NCI-H226 (cell line): Measurements from ENCODE around the gene PGGHG.
"Not testable (repeated sequence)": the region's sequence is repeated elsewhere in the genome, so short reads cannot be mapped to it uniquely, and the experiment has no call there.

Experiments
- DNase-seq: peaks from one replicate; pipeline ENCODE4 v3.0.0-alpha.2; 2015

The PGGHG gene

GRCh38 chr11:316031-316701 is 27.2 kb downstream of the PGGHG start:
- no peak for DNase-seq

DNA sequence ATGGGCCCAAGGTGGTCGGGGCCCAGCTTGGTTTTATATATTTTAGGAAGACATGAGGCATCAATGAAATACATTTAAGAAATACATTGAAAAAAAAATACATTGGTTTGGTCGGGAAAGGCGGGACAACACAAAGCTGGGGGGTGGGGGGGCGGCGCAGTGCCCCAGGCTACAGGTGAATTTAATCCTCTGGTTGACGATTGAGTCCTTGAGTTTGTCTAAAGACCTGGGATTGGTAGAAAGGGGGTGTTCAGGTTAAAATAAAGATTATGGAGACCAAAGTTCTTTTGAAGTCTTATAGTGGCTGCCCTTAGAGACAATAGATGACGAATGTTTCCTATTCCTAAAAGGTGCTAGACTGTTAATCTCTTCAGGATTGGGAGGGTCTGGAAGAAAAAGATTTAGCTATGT is 28.0 kb downstream of the PGGHG start:
- DNase-seq = no peak

DNA sequence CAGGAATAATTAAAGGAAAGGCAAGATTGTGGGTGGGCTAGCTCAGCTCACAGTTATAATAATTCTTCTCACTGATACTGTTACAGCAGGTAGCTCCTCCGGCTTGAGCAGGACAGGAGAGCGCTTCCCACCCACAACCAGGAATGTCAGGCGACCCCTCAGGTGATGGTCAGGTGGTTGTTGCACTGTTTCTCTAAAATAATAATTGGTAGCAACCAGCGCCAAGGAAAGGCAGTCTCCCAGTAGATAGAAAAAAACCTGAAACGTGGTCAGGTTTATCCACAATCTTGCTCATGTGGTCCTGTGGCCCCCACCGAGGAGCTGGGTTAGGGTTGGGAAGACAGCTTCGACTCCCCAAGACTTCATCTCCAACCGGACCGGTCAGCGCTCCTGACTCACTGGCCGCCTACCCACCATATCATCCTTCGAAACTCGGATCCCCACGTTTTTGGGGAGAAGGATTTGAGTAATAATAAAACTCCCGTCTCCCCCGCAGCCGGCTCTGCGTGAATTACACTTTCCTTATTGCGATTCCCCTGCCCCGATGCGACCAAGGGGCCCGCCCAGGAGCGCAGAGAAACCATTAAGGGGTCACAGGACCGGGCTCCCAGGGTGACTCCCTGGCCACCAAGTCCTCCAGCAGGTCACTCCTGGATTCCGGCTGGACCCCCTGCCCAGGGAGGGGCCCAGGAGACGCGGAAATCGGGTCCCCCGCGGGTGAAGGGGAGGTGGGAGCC is 28.9 kb downstream of the PGGHG start:
- DNase-seq = not testable (repeated sequence)

DNA sequence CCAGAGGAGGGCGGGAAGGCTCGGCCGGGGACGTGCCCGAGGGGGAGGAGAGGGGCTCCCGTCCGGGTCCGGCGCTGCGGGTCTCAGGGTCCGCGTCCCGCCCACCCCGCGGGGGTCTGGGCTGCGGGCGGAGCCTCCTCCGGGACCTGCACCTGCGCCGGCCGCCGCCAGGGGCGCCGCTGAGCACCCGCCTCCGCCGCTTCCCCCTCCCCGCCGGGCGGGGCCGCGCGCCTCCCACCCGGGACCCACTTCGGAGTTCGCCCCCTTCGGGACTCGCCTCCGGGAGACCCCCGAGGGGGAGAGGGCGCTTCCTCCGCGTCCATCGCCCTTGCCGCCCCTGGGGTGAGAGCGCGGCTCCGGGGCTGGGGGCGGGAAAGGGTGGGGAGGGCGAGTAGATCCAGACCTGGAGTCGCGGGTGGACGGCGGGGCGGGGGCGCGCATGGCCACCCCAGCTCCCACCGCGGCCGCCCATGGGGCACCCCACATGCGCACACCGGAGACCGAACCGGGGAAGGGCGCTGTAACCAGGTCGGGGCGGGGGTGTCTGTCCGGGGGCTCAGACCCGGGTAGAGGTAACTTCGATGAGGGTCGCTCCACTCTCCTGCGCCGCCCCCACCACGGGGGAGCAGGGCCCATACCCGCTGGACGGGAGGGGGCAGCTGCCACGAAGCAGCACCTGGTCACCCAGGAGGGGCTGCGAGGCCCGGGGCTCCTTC is 29.6 kb downstream of the PGGHG start:
- DNase-seq = not testable (repeated sequence)

DNA sequence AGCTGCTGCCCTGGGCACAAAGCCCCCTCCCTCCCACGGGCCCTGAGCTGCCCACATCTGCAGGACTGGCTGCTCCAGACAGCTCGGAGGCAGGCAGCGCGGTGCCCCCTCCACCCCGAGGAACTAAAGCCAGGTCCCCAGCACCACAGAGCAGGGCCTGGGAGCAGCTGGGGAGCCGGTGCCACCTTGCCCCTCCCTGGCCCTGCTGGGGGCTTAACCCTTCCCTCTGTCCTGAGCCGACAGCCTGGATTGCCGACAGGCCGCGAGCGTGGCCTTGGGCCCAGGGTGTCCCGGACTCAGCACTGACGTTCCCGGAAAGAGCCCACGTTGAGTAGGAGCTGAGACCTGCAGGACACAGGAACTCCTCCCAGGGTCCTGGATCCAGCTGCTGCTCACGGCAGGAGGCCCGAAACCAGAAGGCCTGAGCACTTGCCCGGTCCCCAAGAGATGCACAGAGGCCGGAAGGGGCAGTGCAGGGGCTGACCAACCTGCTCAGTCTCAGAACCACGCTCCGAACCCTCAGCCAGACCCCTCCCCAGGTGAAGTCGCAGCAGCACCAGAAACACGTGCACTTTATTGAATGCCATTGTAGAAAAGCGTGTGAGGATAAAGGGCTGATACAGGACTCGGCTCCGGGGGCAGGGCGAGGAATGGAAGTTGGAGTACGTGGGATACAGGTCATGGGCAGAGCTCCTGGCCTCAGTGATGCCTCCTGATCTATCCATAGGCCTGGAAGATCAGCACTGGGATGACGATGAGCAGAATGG is 30.4 kb downstream of the PGGHG start:
- DNase-seq = not testable (repeated sequence)

- DNase-seq = not testable (repeated sequence)
Observed at GRCh38 chr11:319888-320273, 31.0 kb downstream of the PGGHG start.

DNA sequence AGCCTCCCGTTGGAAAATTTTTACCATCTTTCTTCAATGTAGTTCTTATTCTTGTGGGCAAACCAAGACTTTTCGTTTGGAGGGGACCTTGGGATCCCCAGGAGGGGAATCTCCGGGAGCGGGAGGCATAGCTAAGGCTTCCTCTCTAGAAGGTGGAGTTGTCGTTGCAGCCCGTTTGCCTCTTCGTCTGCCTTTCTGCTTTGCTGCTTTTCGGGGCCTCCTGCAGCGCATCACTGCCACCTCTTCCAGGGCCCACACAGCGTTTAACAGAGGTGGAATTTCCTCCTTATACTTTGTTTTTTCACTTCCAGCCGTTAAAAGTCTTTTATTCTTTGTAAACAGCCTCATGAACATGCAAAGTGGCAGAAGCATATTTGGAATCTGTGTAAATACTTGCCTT is 35.2 kb downstream of the PGGHG start:
- no peak for DNase-seq

GRCh38 chr11:324593-325517 is 35.9 kb downstream of the PGGHG start:
- not testable (repeated sequence) for DNase-seq

DNA sequence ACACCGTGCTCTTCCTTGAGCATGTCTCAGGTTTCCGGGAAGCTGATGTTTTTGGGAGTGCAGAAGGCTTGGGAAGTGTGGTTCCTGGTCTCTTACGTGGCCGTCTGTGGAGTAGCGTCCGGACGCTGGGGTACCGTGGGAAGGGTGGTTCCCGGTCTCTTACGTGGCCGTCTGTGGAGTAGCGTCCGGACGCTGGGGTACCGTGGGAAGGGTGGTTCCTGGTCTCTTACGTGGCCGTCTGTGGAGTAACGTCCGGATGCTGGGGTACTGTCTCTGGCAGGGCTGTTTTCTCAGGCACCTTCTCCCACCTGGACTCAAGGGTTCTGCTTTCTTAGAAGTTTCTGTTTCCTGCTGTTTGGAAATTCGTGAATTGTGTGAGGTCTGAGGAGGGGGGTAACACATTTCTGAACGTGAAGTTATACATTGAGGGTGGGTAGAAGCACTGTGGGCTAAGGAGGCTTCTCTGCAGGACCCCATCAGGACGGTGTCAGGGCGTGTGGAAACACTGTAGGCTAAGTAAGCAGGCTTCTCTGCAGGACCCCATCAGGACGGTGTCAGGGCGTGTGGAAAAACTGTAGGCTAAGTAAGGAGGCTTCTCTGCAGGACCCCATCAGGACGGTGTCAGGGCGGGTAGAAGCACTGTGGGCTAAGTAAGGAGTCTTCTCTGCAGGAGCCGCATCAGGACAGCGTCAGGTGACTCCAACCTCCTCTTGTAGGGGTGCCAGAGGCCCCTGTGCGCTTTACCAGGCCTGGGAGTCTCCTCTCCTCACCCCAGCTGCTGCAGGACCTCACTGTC is 37.1 kb downstream of the PGGHG start:
- DNase-seq = no peak

GRCh38 chr11:326592-326841 is 37.6 kb downstream of the PGGHG start:
- DNase-seq = no peak

GRCh38 chr11:326842-327580 is 38.1 kb downstream of the PGGHG start:
- DNase-seq = no peak

GRCh38 chr11:327581-327923 is 38.6 kb downstream of the PGGHG start:
- DNase-seq = no peak

GRCh38 chr11:328012-328411 is 39.1 kb downstream of the PGGHG start:
- DNase-seq = no peak

GRCh38 chr11:328516-329100 is 39.7 kb downstream of the PGGHG start:
- not testable (repeated sequence) for DNase-seq

- DNase-seq = no peak
Observed at GRCh38 chr11:329886-330253, 40.9 kb downstream of the PGGHG start.

GRCh38 chr11:330307-330693 is 41.4 kb downstream of the PGGHG start:
- DNase-seq = no peak

DNA sequence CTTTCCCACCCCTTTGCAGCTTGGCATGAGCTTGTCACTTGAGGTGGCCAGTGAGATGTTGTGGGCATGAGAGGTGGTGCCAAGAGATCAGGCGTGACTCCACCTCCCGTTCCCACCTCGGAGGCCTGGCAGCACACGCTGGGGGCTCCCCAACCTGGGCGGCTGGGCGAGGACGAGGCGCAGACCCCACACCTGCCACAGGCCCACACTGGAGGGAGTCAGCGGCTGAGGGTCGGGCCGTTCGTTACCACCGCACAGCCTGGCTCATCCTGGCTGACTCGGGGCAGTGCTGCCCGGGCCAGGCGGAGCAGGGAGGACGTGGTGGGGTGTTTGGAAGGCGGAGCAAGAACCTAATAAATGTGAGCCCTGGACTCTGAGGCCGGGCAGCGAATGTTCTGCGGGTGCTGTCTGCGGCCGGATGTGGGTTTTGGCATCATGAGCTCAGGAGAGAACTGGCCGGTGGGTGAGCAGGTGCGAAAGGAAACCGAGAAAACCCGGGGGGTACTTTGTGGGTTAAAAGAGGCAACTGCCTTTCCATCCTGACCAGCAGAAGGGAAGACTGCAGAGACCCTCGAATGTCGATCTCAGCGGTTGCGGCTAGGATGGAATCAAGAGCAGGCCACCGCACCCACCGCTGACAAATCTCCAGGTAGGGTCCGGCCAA is 41.9 kb downstream of the PGGHG start:
- no peak for DNase-seq

GRCh38 chr11:331358-332060 is 42.6 kb downstream of the PGGHG start:
- no peak for DNase-seq
